IMR-90 (cell line): ENCODE measurements around the gene IL1RL1. TPM values are rescaled to one million over a fixed set of nuclear protein-coding genes. Genes with fewer than 3 reads are reported as not detected.

Experiments used
- ATAC-seq: fragments of 200-7000 bp; cut with Tn5 transposase; 2 replicates; pipeline ENCODE4 v1.9.1; 2020; ENCODE audit warnings: low read depth, mild to moderate bottlenecking, moderate library complexity
- BruUV-seq: library from RNA; stranded (reverse); fragments of 400-500 nt; replicated peaks from 2 replicates; lab custom pipeline; 2021; lab: Mats Ljungman, UMichigan
- CTCF ChIA-PET: fragments of 300-600 bp; formaldehyde crosslinking; extraction: SDS; loops from one replicate; lab custom pipeline; 2021; ENCODE audit warnings: antibody characterized with exemption; lab: Yijun Ruan, JAX
- POLR2A ChIA-PET: fragments of 300-600 bp; sonication (Branson Sonifier 250); formaldehyde crosslinking; loops from one replicate; lab custom pipeline; 2022; ENCODE audit warnings: antibody characterized with exemption; ENCODE audit not compliant: unreplicated experiment; lab: Charles Lee
- DNase-seq: peaks from one replicate; pipeline ENCODE4 v3.0.0; 2013
- H2AFZ ChIP-seq: replicated peaks from 2 replicates; pipeline ENCODE3; 2013; ENCODE audit warnings: low read length, mild to moderate bottlenecking; ENCODE audit not compliant: poor library complexity
- H2AK5ac ChIP-seq: 2 replicates; pipeline ENCODE4 v1.6.1; 2013; ENCODE audit warnings: low read depth, low read length, inconsistent platforms
- H2AK9ac ChIP-seq: replicated peaks from 2 replicates; pipeline ENCODE3; 2013; ENCODE audit warnings: mild to moderate bottlenecking, low read depth, low read length, moderate library complexity; ENCODE audit not compliant: poor library complexity
- H2BK120ac ChIP-seq: 2 replicates; pipeline ENCODE4 v1.6.1; 2013; ENCODE audit warnings: low read depth, low read length, inconsistent platforms
- H2BK15ac ChIP-seq: 3 replicates; pipeline ENCODE4 v1.6.1; 2013; ENCODE audit warnings: low read depth, low read length, inconsistent platforms
- H2BK20ac ChIP-seq: 2 replicates; pipeline ENCODE4 v1.6.1; 2013; ENCODE audit warnings: low read depth, mild to moderate bottlenecking, inconsistent platforms, low read length, moderate library complexity
- H2BK5ac ChIP-seq: 2 replicates; pipeline ENCODE4 v1.6.1; 2013; ENCODE audit warnings: mild to moderate bottlenecking, low read depth, low read length, inconsistent platforms; ENCODE audit not compliant: poor library complexity, severe bottlenecking
- H3K14ac ChIP-seq: replicated peaks from 2 replicates; pipeline ENCODE4 v1.6.1; 2013; ENCODE audit warnings: low read depth, low read length, inconsistent platforms
- H3K18ac ChIP-seq: 2 replicates; pipeline ENCODE4 v1.6.1; 2013; ENCODE audit warnings: low read depth, low read length, control low read depth
- H3K23ac ChIP-seq: 2 replicates; pipeline ENCODE4 v1.6.1; 2013; ENCODE audit warnings: low read depth, low read length, inconsistent platforms
- H3K27ac ChIP-seq: 2 replicates; pipeline ENCODE4 v1.5.1; 2013; ENCODE audit warnings: mild to moderate bottlenecking, control low read depth, low read length; ENCODE audit not compliant: insufficient read depth
- H3K27me3 ChIP-seq: 2 replicates; pipeline ENCODE4 v1.6.1; 2013; ENCODE audit warnings: low read length; ENCODE audit not compliant: control insufficient read depth, insufficient read depth
- H3K36me3 ChIP-seq: 2 replicates; pipeline ENCODE4 v1.6.1; 2013; ENCODE audit warnings: low read length, mixed read lengths; ENCODE audit not compliant: control insufficient read depth, insufficient read depth
- H3K4ac ChIP-seq: 2 replicates; pipeline ENCODE4 v1.6.1; 2013; ENCODE audit warnings: low read depth, low read length, inconsistent platforms
- H3K4me1 ChIP-seq: 2 replicates; pipeline ENCODE4 v1.6.1; 2013; ENCODE audit warnings: low read length, mixed read lengths; ENCODE audit not compliant: control insufficient read depth, insufficient read depth
- H3K4me2 ChIP-seq: 2 replicates; pipeline ENCODE4 v1.6.1; 2013; ENCODE audit warnings: low read depth, mild to moderate bottlenecking, control low read depth, low read length, moderate library complexity
- H3K4me3 ChIP-seq: 2 replicates; pipeline ENCODE4 v1.5.1; 2013; ENCODE audit warnings: low read depth, mild to moderate bottlenecking, control low read depth, low read length, moderate library complexity; ENCODE audit not compliant: insufficient read depth
- H3K56ac ChIP-seq: 2 replicates; pipeline ENCODE4 v1.6.1; 2013; ENCODE audit warnings: low read length, inconsistent platforms; ENCODE audit not compliant: insufficient read depth; ENCODE audit errors: extremely low read depth
- H3K79me1 ChIP-seq, 2 experiments: 2 replicates each; pipeline ENCODE4 v1.6.1; 2013; ENCODE audit warnings: low read length in 2 of 2, inconsistent platforms in 1 of 2, low read depth in 1 of 2
- H3K9ac ChIP-seq: 2 replicates; pipeline ENCODE4 v1.6.1; 2013; ENCODE audit warnings: low read depth, low read length, control low read depth
- H3K9me1 ChIP-seq: 2 replicates; pipeline ENCODE4 v1.6.1; 2013; ENCODE audit warnings: low read length, inconsistent platforms; ENCODE audit not compliant: insufficient read depth
- H3K9me3 ChIP-seq: 2 replicates; pipeline ENCODE4 v1.6.1; 2013; ENCODE audit warnings: low read length; ENCODE audit not compliant: control insufficient read depth, insufficient read depth
- H4K20me1 ChIP-seq: 2 replicates; pipeline ENCODE4 v1.6.1; 2013; ENCODE audit warnings: low read length, inconsistent platforms; ENCODE audit not compliant: insufficient read depth
- H4K5ac ChIP-seq: 2 replicates; pipeline ENCODE4 v1.6.1; 2013; ENCODE audit warnings: mild to moderate bottlenecking, low read depth, low read length, control low read depth
- H4K8ac ChIP-seq, 2 experiments: 2 replicates each; pipeline ENCODE4 v1.6.1; 2013; ENCODE audit warnings: low read depth in 2 of 2, low read length in 2 of 2, control low read depth in 1 of 2, inconsistent platforms in 1 of 2
- H4K91ac ChIP-seq: 2 replicates; pipeline ENCODE4 v1.6.1; 2013; ENCODE audit warnings: low read depth, low read length, inconsistent platforms; ENCODE audit not compliant: insufficient read depth
- NFE2L2 ChIP-seq: fragments of 150-350 bp; IDR thresholded peaks from 2 replicates; pipeline ENCODE4 v1.6.1; 2016; ENCODE audit warnings: low read depth, mild to moderate bottlenecking, low read length
- WGBS, 2 experiments: methylation state at CpG; one replicate each; pipeline versions ENCODE4 v1.1.5 to v1.1.7; 2013; ENCODE audit warnings: missing lambda C conversion rate in 2 of 2; ENCODE audit not compliant: insufficient read length in 1 of 2; ENCODE audit errors: extremely low coverage in 2 of 2; 5-methylcytosine and 5-hydroxymethylcytosine counted together
- dilution Hi-C: fragments of 300-500 bp; cut with HindIII; formaldehyde crosslinking; loops from one replicate; pipeline ENCODE4 v1.14.3; 2018; ENCODE audit warnings: low sequenced_read_pairs; ENCODE audit not compliant: unreplicated experiment
- in situ Hi-C: fragments of 300-500 bp; cut with MboI; formaldehyde crosslinking; loops from 3 replicates; pipeline ENCODE4 v1.14.3; 2019; ENCODE audit warnings: low sequenced_read_pairs, inconsistent platforms, mixed read lengths
- intact Hi-C: fragments of 100-400 bp; cut with micrococcal nuclease; formaldehyde crosslinking; loops from 2 replicates; pipeline ENCODE4 v1.10.0; 2022
- polyA plus RNA-seq, 3 experiments: library from polyadenylated mRNA; depleted of rRNA; stranded (reverse); fragments of >200 nt; gene quantifications; 2 replicates each; pipeline ENCODE4 v1.2.3, GENCODE V29; 2012; ENCODE audit warnings: low replicate concordance in 1 of 3
- total RNA-seq: library from RNA; depleted of rRNA; stranded (reverse); fragments of >200 nt; gene quantifications from 2 replicates; pipeline ENCODE4 v1.2.3, GENCODE V29; 2012

Gene IL1RL1
- total and polyA plus RNA-seq, 2 of the 4 experiments (the other 2 are of a cell fraction) = under 0.01 to 0.14 TPM

DNA sequence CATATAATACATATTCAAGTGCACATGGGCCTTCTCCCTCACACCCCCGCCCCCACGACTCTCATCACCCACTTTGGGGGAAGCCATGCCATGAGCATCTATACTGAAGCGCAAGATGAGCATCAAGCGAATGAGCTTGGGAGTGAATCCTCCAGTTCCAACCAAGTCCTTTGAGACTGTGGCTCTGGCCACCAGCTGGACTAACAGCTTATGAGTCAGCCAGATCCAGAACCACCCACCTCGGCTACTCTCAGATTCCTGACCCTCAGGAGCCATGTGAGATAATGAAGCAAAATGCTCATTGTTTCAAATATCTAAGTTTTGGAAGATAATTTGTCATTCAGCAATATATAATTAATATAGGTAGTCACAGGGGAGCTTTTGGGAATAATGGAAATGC, 22.2 kb upstream of the IL1RL1 start:
- BruUV-seq = no TSS peak
- Histone ChIP-seq H3K9ac (no peak overlapping the region), H2BK15ac (no peak overlapping the region), H3K14ac (no peak overlapping the region), H3K27me3 (no peaks in the 10 kb centered on the region; the same call in 1 of the 2 replicates), H4K5ac (no peak overlapping the region), H2BK20ac (no peak overlapping the region), H4K8ac (no peak overlapping the region), H3K56ac (no peak overlapping the region), H3K36me3 (no peaks in the 10 kb centered on the region), H3K79me1 (no peaks in the 10 kb centered on the region), H2AK5ac (0 out of 2 replicates have a peak overlapping the region, but pooled peaks have one; percentile 48), H3K18ac (no peak overlapping the region), H3K4me1 (peaks cover 7% of the 10 kb centered on the region), H4K91ac (no peak overlapping the region), H4K20me1 (no peaks in the 10 kb centered on the region), H3K9me3 (no peaks in the 10 kb centered on the region), H2AK9ac (no peak overlapping the region), H3K9me1 (no peaks in the 10 kb centered on the region; the same call in 1 of the 2 replicates), H2AFZ (no peak overlapping the region), H3K4me3 (no peak overlapping the region), H3K23ac (no peak overlapping the region), H2BK5ac (no peak overlapping the region), H3K4ac (no peak overlapping the region), H2BK120ac (no peak overlapping the region), H3K4me2 (no peak overlapping the region), H3K27ac (no peak overlapping the region)
- dilution Hi-C loops (no loop called here), intact Hi-C loops (no loop called here), in situ Hi-C loops (no loop called here)
- no peak for TF ChIP-seq NFE2L2
- peak; percentile 35 for DNase-seq
- 100% methylated on average over 4 of the region's 5 CpGs; no CpG with 5 or more reads in 1 of the 2 experiments for WGBS, 2 experiments
- ChIA-PET POLR2A (no interaction called here), CTCF (interaction anchor here (1.4 kb wide), 1 partner anchor 42 kb away, joined by 3 read pairs; no protein-coding TSS in a partner anchor)
- ATAC-seq = no peak
